Loucy (cell line): ENCODE data around the gene CCNI.

Experiments
- H2AFZ ChIP-seq: fragments of 200-600 bp; sonication (generic); 2 replicates; pipeline ENCODE4 v1.6.0; 2016; ENCODE audit warnings: antibody characterized with exemption, mild to moderate bottlenecking, low read length, moderate library complexity
- H3F3A ChIP-seq: fragments of 200-600 bp; 2 replicates; pipeline ENCODE4 v1.6.0; 2016; ENCODE audit warnings: antibody characterized with exemption, low read depth, mild to moderate bottlenecking
- H3K27me3 ChIP-seq: fragments of 200-600 bp; sonication (generic); 2 replicates; pipeline ENCODE4 v1.6.1; 2014; ENCODE audit warnings: low read length, mild to moderate bottlenecking; ENCODE audit not compliant: insufficient read depth, poor library complexity, severe bottlenecking
- H3K36me3 ChIP-seq: fragments of 200-600 bp; sonication (generic); 2 replicates; pipeline ENCODE4 v1.6.1; 2016; ENCODE audit warnings: low read length; ENCODE audit not compliant: insufficient read depth
- H3K4me1 ChIP-seq: fragments of 200-600 bp; sonication (generic); 2 replicates; pipeline ENCODE4 v1.5.1; 2014; ENCODE audit warnings: low read length, mild to moderate bottlenecking; ENCODE audit not compliant: insufficient read depth, poor library complexity, severe bottlenecking
- H3K4me2 ChIP-seq: fragments of 200-600 bp; sonication (generic); 2 replicates; pipeline ENCODE4 v1.6.0; 2014; ENCODE audit warnings: antibody characterized with exemption, low read length, low read depth, mild to moderate bottlenecking; ENCODE audit not compliant: poor library complexity, severe bottlenecking
- H3K4me3 ChIP-seq: fragments of 200-600 bp; sonication (generic); 2 replicates; pipeline ENCODE4 v1.5.1; 2014; ENCODE audit warnings: low read length, mild to moderate bottlenecking, mixed read lengths; ENCODE audit not compliant: poor library complexity, severe bottlenecking
- H3K79me2 ChIP-seq: fragments of 200-600 bp; sonication (generic); 2 replicates; pipeline ENCODE4 v1.6.1; 2014; ENCODE audit warnings: low read length; ENCODE audit not compliant: insufficient read depth
- H3K9ac ChIP-seq: fragments of 200-600 bp; sonication (generic); 2 replicates; pipeline ENCODE4 v1.6.0; 2014; ENCODE audit warnings: mild to moderate bottlenecking, low read depth, low read length, moderate library complexity; ENCODE audit not compliant: poor library complexity, severe bottlenecking
- H3K9me2 ChIP-seq: fragments of 200-600 bp; sonication (generic); replicated peaks from 2 replicates; pipeline ENCODE4 v1.6.1; 2016; ENCODE audit warnings: low read depth, low read length, mixed read lengths
- H3K9me3 ChIP-seq: fragments of 200-600 bp; sonication (generic); 2 replicates; pipeline ENCODE4 v1.6.1; 2014; ENCODE audit warnings: mild to moderate bottlenecking, antibody characterized with exemption, low read length, low read depth; ENCODE audit not compliant: insufficient read depth
- H4K20me1 ChIP-seq: fragments of 200-600 bp; sonication (generic); 2 replicates; pipeline ENCODE4 v1.6.0; 2014; ENCODE audit warnings: antibody characterized with exemption, low read length, mild to moderate bottlenecking; ENCODE audit not compliant: insufficient read depth, poor library complexity, severe bottlenecking
- CTCF ChIP-seq: fragments of 200-600 bp; sonication (generic); conservative IDR thresholded peaks from 2 replicates; pipeline ENCODE4 v1.5.1; 2014; ENCODE audit warnings: mild to moderate bottlenecking, antibody characterized with exemption, low read length
- EZH2phosphoT487 ChIP-seq: fragments of 200-600 bp; IDR thresholded peaks from 2 replicates; pipeline ENCODE4 v1.6.1; 2018; ENCODE audit warnings: antibody characterized with exemption, mild to moderate bottlenecking, moderate library complexity, borderline replicate concordance

CCNI gene

GRCh38 chr4:76998251-76998901 is 77.4 kb downstream of the CCNI start:
- TF ChIP-seq EZH2phosphoT487 = no peak
- TF ChIP-seq CTCF = no peak
- Histone ChIP-seq H3K9me2 (no peaks in the 10 kb centered on the region), H3K4me1 (peaks cover 25% of the 10 kb centered on the region)

GRCh38 chr4:76997532-76997931 is 78.3 kb downstream of the CCNI start:
- H3K27me3 ChIP-seq = no peaks in the 10 kb centered on the region
- H3K9me2 ChIP-seq = no peaks in the 10 kb centered on the region
- H3K36me3 ChIP-seq = peaks cover 37% of the 10 kb centered on the region; the same call in 1 of the 2 replicates
- TF ChIP-seq CTCF (no peak), EZH2phosphoT487 (no peak)
- no peak overlapping the region for H3K4me3 ChIP-seq
- H2AFZ ChIP-seq = no peak overlapping the region
- no peak overlapping the region for H3K9ac ChIP-seq
- H3K9me3 ChIP-seq = no peaks in the 10 kb centered on the region
- peaks cover 9% of the 10 kb centered on the region; the same call in 1 of the 2 replicates for H3K79me2 ChIP-seq
- no peaks in the 10 kb centered on the region for H3F3A ChIP-seq
- no peaks in the 10 kb centered on the region for H4K20me1 ChIP-seq
- peaks cover 25% of the 10 kb centered on the region for H3K4me1 ChIP-seq
- no peak overlapping the region for H3K4me2 ChIP-seq

More at GRCh38 chr4:76998251-76998901, 77.4 kb downstream of the CCNI start:
- no peaks in the 10 kb centered on the region for H3K27me3 ChIP-seq
- H3K4me3 ChIP-seq = no peak overlapping the region
- no peaks in the 10 kb centered on the region for H4K20me1 ChIP-seq
- H3K9me3 ChIP-seq = no peaks in the 10 kb centered on the region
- no peak overlapping the region for H2AFZ ChIP-seq
- peaks cover under 1% of the 10 kb centered on the region; the same call in 1 of the 2 replicates for H3K79me2 ChIP-seq
- no peak overlapping the region for H3K9ac ChIP-seq
- H3F3A ChIP-seq = no peaks in the 10 kb centered on the region
- H3K4me2 ChIP-seq = no peak overlapping the region
- H3K36me3 ChIP-seq = peaks cover 42% of the 10 kb centered on the region; the same call in 1 of the 2 replicates
